ENCODE data around the gene SH3BP5.

- TF ChIP-seq GATA2 (IDR thresholded peaks at IDR 0.05; ENCODE audit: low read depth, low read length) (no peak), GATA3 (IDR thresholded peaks at IDR 0.05; ENCODE audit: low read depth, low read length) (no peak)
Measured at GRCh38 chr3:15207836-15208504, 124.4 kb downstream of the SH3BP5 start.

All from SH-SY5Y (cell line).